ENCODE data around the gene PRKG1.

- TF ChIP-seq CTCF (IDR thresholded peaks at IDR 0.05) = no peak
- TF ChIP-seq ZFX (IDR thresholded peaks at IDR 0.05; ENCODE audit: borderline replicate concordance) = no peak
These were observed 113.7 kb downstream of the PRKG1 start for GRCh38 chr10:51188008-51188407.
